HG03135 (cell line): ENCODE data around the gene HID1.
"Not testable (repeated sequence)": the region's sequence is repeated elsewhere in the genome, so short reads cannot be mapped to it uniquely, and the experiment has no call there.

Experiments
- ATAC-seq: cut with Tn5 transposase; IDR thresholded peaks from one replicate; pipeline ENCODE4 v1.9.1; 2021; ENCODE audit warnings: mild to moderate bottlenecking, moderate library complexity; ENCODE audit not compliant: unreplicated experiment

The HID1 gene

DNA sequence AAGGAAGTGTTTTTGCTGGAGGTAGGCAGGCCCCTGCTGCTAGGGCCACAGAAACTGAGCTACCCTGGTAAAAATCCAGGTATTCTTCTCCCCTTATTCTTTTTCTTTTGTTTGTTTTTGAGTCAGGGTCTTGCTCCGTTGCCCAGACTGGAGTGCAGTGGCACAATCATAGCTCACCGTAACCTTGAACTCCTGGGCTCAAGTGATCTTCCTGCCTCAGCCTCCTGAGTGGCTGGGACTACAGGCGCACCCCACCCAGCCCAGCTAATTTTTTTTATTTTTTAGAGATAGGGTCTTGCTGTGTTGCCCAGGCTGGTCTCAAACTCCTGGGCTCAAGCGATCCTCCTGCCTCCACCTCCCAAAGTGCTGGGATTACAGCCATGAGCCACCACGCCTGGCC lies 3.1 kb downstream of the HID1 start:
- not testable (repeated sequence) for ATAC-seq

DNA sequence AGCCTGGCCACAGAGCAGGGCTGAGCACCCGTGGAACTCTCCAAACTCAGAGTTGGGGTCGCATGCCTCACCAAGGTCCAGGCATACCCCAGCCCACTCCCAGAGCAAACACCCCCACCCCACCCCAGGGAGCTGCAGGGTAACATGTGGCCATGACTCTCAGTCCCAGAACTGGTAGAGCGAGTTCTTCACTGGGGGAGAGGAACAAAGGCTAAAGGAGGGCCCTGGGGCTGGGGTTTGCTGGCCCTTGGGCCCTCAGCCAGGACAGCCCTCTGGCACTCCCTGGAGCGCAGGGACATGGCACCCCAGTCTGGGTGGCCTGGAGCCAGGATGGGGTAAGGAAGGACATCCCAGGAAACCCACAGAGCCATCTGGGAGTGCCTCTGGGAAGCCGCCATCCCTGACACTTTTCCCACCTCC lies 4.2 kb downstream of the HID1 start:
- no peak for ATAC-seq

DNA sequence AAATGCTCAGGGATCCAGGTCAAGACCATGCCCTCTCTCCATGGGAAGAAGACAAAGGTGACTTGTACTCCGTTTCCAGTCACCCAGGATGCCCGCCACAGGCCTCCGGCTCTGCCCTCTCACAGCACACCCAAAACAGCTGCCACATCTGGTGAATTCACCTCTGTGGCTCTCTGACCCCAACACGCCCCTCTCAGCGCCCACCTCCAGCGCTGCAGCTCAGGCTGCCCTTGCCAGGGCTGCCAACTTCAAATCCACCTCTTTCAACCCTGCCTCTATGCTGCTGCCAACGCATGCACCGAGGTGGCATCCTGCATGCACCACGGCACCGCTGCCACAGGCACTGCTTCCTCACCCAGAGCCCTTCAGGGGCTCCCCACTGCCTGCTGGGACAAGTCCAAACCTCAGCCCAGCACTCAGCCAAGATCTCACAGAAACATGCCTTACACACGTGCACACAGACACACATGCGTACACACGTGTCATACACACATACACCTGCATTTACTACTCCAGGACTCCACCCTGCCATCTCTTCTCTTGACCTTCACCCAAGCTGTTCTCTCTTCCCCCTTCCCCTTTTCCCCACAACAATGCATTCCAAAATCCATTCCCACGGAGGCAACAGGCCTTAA lies 7.5 kb downstream of the HID1 start:
- no peak for ATAC-seq

GRCh38 chr17:74964246-74964761 lies 8.3 kb downstream of the HID1 start:
- ATAC-seq: no peak

- no peak for ATAC-seq
Observed at GRCh38 chr17:74963656-74964055, 8.9 kb downstream of the HID1 start.

DNA sequence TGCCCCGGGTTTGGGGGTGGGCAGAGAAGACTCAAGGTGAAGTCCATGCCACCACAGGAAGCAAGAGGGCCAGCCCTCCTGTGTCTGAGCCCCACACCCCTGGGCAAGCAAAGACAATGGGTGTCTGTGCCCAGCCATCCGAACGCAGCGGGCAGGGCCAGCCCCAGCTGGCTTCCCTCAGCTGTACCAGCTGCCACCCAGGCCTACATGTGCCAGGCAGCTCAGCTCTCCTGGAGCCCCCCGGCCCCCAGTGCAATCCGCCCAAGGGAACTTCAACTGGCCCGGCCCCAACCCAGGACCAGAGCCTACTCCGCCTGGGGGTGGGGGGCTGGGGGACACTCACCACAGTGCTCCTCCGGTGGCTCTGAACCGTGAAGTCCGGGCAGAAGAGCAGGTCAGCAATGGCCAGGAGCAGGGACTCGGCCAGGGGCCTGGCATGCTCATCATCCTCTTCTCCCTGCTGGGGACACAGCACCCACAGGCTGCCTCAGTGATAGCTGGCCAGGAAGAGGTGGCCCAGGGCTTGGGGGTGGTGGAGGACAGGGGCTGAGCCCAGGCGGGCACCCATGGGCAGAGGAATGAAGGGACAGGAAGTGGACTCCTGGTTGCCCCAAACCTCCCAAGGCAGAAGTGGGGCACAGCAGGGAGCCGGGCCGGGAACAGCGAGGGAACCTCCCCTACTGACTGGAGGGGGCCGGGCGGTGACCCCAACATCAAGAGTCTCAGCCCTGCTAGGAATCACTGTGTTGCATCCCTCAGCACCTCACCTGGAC lies 9.8 kb downstream of the HID1 start:
- ATAC-seq: no peak

- ATAC-seq: no peak
Observed at GRCh38 chr17:74961657-74962350, 10.8 kb downstream of the HID1 start.

DNA sequence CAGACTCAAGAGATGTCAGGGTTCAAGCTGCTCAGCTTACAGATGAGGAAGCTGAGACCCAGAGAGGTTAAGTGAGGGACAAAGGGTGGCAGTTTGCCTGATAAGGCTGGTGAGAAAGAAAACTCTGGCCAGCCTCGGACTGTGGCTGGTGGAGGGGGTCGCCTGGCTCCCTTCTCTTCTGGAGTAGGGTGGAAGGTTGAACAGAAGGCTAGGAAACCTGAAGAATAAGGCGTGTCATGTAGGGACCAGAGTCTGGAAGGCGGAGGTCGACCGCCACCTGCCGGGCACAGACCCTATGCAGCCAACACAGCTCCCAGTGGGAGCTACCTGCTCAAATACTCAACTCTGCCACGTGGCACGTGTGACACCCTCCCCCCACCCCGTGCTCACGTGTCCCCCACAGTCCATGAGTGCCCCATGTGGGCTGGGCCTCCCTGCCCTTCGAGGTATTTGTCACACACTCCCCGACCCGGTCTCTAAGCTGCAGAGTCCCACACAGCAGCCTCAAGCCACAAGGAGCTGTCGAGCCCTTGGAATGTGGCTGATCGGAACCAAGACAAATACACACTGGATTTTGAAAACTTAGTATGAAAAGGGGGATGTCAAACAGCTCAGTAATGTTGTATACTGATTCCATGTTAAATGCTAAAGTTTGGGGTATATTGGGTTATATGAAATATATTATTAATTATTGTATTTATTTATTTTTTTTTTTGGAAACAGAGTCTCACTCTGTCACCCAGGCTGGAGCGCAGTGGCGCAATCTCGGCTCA lies 11.8 kb downstream of the HID1 start:
- ATAC-seq: no peak

DNA sequence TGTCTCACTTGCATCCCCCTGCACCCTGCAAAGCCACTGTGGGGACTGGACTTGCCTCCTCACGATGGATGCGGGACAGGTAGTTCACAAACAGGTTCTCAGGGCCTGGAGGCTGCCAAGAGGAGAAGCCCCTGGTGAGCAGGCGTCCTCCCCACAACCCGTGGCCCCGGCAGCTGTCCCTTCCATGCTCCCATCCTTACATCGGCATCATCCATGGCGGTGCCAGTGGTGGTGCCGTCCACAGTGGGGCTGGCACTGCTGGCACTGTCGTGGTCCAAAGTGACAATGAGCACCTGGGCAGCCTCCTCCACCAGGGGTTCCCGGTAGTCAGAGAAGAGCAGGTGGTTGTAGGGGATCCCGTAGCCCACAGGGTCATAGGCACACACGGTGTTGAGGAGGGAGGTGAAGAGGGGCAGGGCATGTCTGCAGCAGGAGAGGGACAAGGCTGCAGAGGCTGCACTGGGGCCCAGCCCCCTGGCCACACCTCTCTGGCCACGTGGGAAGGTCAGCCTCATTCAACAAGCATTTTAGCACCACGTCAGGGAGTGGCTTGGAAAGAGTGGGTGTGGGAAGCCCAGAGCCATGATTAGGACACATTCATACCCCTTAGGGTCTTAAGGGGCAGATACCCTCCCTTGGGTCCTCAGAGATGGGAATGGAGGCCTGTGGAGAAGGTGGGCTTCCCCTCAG lies 12.6 kb downstream of the HID1 start:
- ATAC-seq: no peak

DNA sequence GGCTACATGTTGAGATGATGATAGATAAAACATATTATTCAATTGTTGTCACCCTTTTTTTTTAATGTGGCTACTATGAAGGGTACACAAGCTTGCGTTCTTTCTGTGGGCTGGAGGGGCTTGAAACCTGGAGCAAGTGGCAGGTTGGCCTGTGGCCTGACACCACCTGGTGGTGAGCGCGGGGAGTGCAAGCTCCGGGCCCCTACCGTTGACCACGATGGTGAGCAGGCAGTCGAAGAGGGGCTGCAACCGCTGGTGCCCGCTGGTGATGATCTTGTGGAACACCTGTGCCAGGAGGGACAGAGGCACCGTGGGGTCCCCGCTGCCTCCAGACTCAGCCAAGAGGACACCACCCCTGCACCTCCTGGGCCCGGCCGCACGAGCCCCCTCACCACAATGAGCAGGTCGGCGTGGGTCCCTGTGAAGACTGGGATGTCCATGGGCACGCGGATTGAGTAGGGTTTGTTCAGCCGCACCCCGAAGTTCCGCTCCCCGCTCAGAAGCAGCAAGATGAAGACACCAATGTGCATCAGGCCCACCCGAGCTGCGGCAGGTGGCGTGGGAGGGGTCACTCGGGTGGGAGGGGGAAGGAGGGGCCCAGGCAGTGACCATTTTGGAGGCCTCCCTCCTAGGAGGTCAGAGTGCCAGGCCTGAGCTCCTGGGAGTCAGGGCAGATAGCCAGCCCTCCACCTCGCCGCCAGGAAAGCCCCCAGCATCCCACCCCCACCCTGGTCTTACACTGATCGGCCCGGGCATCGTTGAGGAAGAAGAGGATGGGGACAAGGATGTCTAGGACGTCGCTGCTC lies 14.4 kb downstream of the HID1 start:
- no peak for ATAC-seq

DNA sequence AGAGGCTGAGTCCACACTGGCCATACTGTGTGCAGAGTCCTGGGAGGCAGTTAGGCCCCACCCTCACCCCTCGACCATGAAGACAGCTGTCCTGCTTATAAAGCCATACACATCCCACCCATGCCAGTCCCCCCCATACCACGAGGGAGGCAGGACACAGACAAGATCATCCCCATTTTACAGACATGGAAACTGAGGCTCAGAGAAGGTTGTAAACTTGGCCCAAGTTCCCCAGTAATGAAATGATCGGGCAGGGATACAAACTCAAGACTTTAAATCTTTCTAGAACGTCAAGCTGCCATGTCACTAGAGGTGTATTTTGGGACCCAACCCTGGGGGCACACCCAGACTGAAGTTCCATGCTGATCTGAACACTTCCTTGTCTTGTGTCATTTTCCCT lies 16.5 kb downstream of the HID1 start:
- ATAC-seq: no peak

DNA sequence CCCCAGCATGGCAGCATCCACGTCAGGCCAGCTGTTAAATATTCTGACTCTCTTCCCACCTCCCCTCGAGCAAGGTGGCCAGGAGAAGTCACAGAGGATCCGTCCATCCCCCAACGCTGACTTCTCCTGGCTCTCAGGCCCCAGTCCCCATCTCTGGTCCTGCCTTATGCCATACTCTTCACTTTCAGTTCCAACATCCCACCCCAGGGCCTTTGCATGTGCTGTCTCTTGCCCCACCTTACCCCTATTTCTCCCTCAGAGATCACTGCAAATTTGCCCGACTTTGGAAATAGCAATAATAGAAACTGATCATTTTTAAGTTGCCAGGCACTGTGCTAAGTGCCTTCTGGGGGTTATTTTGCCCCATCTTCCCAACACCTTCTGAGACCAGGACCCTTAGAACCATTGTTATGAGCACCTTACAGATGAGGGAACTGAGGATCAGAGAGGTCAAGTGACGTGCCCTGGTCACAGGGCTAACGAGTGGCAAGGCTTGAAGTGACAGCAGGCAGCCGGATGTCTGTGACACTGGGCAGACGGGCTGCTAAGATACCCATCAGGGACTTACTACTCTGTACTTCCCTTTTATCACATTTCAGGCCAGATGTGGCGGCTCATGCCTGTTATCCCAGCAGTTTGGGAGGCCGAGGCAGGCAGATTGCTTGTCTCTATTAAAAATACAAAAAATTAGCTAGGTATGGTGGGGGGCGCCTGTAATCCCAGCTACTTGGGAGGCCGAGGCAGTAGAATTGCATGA lies 17.7 kb downstream of the HID1 start:
- ATAC-seq: no peak

DNA sequence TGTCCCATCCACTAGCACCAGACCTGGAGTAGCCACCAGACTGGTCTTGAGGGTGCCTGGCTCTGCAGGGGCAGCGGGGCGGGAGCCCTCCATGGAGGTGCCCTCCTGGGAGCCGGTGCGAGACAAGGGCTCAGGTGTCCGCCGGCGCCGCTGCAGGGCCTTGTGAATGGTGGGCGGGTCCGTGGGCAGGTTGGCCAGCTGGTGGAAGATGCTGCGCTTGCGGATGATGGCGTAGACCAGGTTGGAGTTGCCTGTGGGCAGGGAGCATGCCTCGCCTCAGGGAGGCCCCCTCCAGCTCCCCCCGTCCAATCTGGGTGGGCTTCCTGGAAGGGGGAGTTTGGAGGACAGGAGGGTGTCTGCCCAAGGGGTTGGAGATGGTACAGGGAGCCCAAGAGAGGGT lies 18.4 kb downstream of the HID1 start:
- no peak for ATAC-seq

DNA sequence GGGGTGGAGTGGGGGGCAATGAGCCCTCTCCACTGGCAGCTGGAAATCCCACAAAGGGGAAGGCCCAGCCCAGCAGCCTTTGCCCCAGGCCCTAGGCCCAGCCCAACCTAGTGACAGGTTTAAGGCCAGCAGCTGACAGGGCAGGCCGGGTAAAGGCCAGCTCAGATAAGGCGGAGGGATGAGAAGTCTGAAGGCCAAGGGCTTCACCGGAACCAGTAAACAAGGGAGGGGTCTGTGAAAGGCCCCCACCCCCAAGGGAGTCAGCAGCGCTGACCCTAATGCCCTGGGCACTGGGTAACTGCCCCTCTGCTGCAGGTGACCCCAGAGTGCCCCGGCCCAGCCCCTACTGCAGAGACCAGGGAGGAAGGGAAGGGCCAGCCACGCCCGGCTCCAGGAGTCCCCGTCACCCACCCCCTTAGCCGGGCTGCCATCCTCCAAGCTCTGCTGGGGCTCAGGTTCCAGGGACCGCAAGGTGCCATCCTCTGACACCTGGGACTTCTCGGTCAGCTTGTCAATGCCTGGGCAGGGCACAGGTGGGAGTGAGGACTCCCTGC lies 19.3 kb downstream of the HID1 start:
- ATAC-seq: no peak

- ATAC-seq: no peak
Observed at GRCh38 chr17:74952431-74953133, 20.0 kb downstream of the HID1 start.

DNA sequence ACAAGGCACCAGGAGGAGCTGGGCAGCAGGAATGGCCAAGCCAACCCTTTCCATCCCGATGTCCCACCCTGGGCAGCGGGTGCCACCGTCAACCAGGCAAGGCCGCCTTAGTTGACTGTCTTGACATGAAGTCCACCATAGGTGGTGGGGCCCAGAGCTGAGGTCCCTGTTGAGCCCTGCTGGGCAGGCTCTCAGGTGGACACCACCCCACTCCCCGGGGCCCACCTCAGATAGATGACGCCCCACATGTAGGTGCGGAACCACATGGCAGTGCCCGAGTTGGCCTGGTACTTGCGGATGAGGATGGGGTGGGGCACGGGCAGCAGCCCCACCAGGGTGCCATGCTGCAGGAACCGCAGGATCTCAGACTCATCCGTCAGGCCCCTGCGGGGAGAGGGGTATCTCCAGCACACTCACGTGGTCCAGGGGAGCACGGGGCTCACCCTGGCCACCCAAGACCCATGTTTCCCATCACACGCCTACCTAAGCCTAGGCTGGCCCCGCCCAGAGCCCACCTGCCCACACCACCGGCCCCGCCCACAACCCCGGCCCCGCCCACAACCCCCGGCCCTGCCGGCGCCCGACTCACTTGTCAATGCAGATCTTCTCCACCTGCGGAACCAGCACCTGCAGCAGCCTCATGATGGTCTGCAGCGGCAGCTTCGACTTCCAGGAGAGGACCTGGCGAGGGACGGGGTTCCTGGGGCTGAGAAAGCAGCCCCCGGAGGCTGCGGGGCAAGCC lies 20.7 kb downstream of the HID1 start:
- ATAC-seq: no peak

DNA sequence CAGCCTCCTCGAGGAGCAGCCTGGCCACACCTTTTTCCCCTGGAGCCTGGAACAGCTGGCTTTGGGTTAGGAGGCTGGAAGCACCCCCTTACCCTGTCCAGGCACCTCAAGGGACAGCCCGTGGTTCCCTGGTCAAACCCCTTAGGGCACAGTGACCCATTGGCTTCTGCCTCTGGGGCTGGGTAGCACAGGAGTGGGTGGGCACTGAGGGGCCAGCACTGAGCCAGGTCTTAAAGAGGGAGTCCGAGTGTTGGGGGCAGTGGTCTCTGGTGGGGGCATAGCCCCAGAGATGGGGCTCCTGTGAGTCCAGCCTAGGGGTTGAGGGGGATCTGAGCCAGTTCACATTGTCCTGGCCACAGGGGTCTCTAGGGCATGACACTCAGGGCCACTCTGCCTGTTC lies 21.5 kb downstream of the HID1 start:
- no peak for ATAC-seq
